Tibial artery (tissue), 4 donors: ENCODE measurements around the gene SCAF4.
"Not testable (repeated sequence)": the region's sequence is repeated elsewhere in the genome, so short reads cannot be mapped to it uniquely, and the experiment has no call there.

Source experiments
- DNase-seq, 2 donors: peaks; one replicate each; pipeline ENCODE4 v3.0.0-alpha.2; 2019
- H3K27ac ChIP-seq, 2 donors: fragments of 200-600 bp; sonication (generic) in 1 of 2; 1 replicate in 1 of 2; 2 replicates in 1 of 2; pipeline ENCODE4 v1.5.1; 2018 to 2019; ENCODE audit warnings: mild to moderate bottlenecking in 1 of 2
- H3K27me3 ChIP-seq, 2 donors: fragments of 200-600 bp; sonication (generic) in 1 of 2; one replicate each; pipeline versions ENCODE4 v1.5.1 to v1.6.0; 2016 to 2019
- H3K36me3 ChIP-seq, 3 donors: fragments of 200-600 bp; sonication (generic) in 2 of 3; one replicate each; pipeline ENCODE4 v1.5.1; 2016 to 2019; ENCODE audit warnings: mild to moderate bottlenecking in 2 of 3
- H3K4me1 ChIP-seq, 4 donors: fragments of 200-600 bp; sonication (generic) in 2 of 4; 1 replicate in 3 of 4; 2 replicates in 1 of 4; pipeline ENCODE4 v1.5.1; 2016 to 2019
- H3K4me3 ChIP-seq, 2 donors: fragments of 200-600 bp; sonication (generic) in 1 of 2; 1 replicate in 1 of 2; 2 replicates in 1 of 2; pipeline ENCODE4 v1.5.1; 2018 to 2019; ENCODE audit warnings: mild to moderate bottlenecking in 2 of 2
- H3K9me3 ChIP-seq, 3 donors: fragments of 200-600 bp; sonication (generic) in 1 of 3; one replicate each; pipeline ENCODE4 v1.5.1; 2016 to 2019
- CTCF ChIP-seq, 2 experiments: fragments of 200-600 bp in 1 of 2; fragments of 450-650 bp in 1 of 2; IDR thresholded peaks; one replicate each; pipeline ENCODE4 v1.5.1; 2017 to 2019; ENCODE audit warnings: antibody characterized with exemption in 2 of 2, mild to moderate bottlenecking in 1 of 2, moderate library complexity in 1 of 2
- intact Hi-C: fragments of 100-400 bp; cut with DNase I; formaldehyde crosslinking; loops from one replicate; pipeline ENCODE4 v1.15.0; 2023; ENCODE audit warnings: low total_unique reads

The SCAF4 gene

DNA sequence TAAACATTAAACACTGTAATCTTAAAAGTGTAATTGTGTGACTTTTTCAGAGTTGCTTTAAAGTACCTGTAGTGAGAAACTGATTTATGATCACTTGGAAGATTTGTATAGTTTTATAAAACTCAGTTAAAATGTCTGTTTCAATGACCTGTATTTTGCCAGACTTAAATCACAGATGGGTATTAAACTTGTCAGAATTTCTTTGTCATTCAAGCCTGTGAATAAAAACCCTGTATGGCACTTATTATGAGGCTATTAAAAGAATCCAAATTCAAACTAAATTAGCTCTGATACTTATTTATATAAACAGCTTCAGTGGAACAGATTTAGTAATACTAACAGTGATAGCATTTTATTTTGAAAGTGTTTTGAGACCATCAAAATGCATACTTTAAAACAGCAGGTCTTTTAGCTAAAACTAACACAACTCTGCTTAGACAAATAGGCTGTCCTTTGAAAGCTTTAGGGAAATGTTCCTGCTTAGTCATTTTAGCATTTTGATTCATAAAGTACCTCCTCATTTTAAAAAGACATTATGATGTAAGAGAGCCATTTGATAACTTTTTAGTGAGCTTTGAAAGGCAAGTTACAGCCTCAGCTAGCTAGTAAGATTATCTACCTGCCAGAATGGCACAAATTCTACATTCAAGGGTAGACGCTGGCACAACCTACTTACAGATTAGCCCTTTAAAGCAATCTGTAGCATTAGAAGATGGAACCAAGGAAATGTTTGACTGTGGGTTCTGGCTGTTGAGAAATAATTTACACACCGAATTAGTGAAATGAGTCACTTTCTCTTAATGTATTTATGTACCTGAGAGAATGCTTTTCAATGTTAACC lies 63.0 kb downstream of the SCAF4 start:
- H3K4me1 ChIP-seq: peaks cover 0 to 18% (median 4%) of the 10 kb centered on the region in 4 donors
- no peaks in the 10 kb centered on the region for H3K9me3 ChIP-seq
- intact Hi-C loops: no loop called here
- H3K36me3 ChIP-seq: peaks cover 43 to 60% (median 48%) of the 10 kb centered on the region in 3 donors
- H3K27me3 ChIP-seq: no peaks in the 10 kb centered on the region
- TF ChIP-seq CTCF (IDR thresholded peaks at IDR 0.05): no peak
- no peak overlapping the region for H3K4me3 ChIP-seq
- DNase-seq: no peak
- H3K27ac ChIP-seq: no peak overlapping the region

- Histone ChIP-seq H3K36me3 (peaks cover 43 to 67% (median 52%) of the 10 kb centered on the region in 3 donors), H3K9me3 (no peaks in the 10 kb centered on the region), H3K27me3 (no peaks in the 10 kb centered on the region), H3K4me1 (peaks cover 0 to 30% (median 9%) of the 10 kb centered on the region in 4 donors), H3K4me3 (no peak overlapping the region), H3K27ac (no peak overlapping the region)
- TF ChIP-seq CTCF (IDR thresholded peaks at IDR 0.05): no peak
- intact Hi-C loops: no loop called here
- no peak for DNase-seq
These were observed 64.3 kb downstream of the SCAF4 start for GRCh38 chr21:31667639-31668038.

- intact Hi-C loops: no loop called here
- Histone ChIP-seq H3K27me3 (no peaks in the 10 kb centered on the region), H3K4me3 (no peak overlapping the region), H3K9me3 (no peaks in the 10 kb centered on the region), H3K27ac (no peak overlapping the region), H3K36me3 (peaks cover 43 to 66% (median 47%) of the 10 kb centered on the region in 3 donors), H3K4me1 (peaks cover 0 to 35% (median 12%) of the 10 kb centered on the region in 4 donors)
- no peak for DNase-seq
- no peak for TF ChIP-seq CTCF (IDR thresholded peaks at IDR 0.05)
These were observed 64.8 kb downstream of the SCAF4 start for GRCh38 chr21:31667132-31667531.

- no peak overlapping the region for H3K27ac ChIP-seq
- no peak for TF ChIP-seq CTCF (IDR thresholded peaks at IDR 0.05)
- intact Hi-C loops: no loop called here
- H3K9me3 ChIP-seq: no peaks in the 10 kb centered on the region
- peaks cover 0 to 41% (median 17%) of the 10 kb centered on the region in 4 donors for H3K4me1 ChIP-seq
- no peak for DNase-seq
- no peak overlapping the region for H3K4me3 ChIP-seq
- no peaks in the 10 kb centered on the region for H3K27me3 ChIP-seq
- peaks cover 38 to 64% (median 41%) of the 10 kb centered on the region in 3 donors for H3K36me3 ChIP-seq
These were observed 65.4 kb downstream of the SCAF4 start for GRCh38 chr21:31666445-31667010.

GRCh38 chr21:31665869-31666268 lies 66.0 kb downstream of the SCAF4 start:
- H3K36me3 ChIP-seq: peaks cover 32 to 62% (median 36%) of the 10 kb centered on the region in 3 donors
- H3K4me3 ChIP-seq, H3K27me3 ChIP-seq, DNase-seq, intact Hi-C loops, H3K9me3 ChIP-seq, H3K27ac ChIP-seq: not testable (repeated sequence)
- peaks cover 0 to 48% (median 23%) of the 10 kb centered on the region in 4 donors for H3K4me1 ChIP-seq

DNA sequence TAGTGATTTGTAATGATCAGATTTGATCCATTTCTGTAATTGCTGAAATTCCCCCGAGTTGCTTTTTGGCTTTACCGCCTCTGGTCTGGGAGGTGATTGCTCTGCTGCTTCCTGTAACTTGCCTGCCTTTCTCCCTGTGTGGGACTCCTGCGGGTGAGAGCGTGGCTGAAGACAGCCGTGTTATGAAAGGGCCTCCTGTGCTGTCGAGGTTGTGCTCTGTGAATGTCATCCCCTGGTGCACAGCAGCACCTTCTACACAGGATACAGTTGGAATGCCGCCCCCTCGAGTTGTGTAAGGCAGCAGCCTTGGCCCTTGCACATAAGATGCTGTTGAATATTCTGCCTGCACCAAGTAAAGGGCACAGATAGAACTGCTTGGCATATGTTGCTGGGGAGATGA lies 66.5 kb downstream of the SCAF4 start:
- H3K4me3 ChIP-seq: no peak overlapping the region
- no peak for DNase-seq
- TF ChIP-seq CTCF (IDR thresholded peaks at IDR 0.05): no peak
- intact Hi-C loops: no loop called here
- H3K4me1 ChIP-seq: peaks cover 0 to 51% (median 25%) of the 10 kb centered on the region in 4 donors
- H3K27ac ChIP-seq: no peak overlapping the region
- H3K27me3 ChIP-seq: no peaks in the 10 kb centered on the region
- H3K9me3 ChIP-seq: no peaks in the 10 kb centered on the region
- H3K36me3 ChIP-seq: peaks cover 32 to 62% (median 36%) of the 10 kb centered on the region in 3 donors
